Upper lobe of left lung (tissue), 4 donors: ENCODE data around the gene ATP1B3.

ENCODE experiments used
- POLR2A ChIP-seq, 4 donors: fragments of 450-650 bp; IDR thresholded peaks; one replicate each; pipeline ENCODE4 v1.5.1; 2016 to 2017; ENCODE audit warnings: antibody characterized with exemption in 4 of 4, mild to moderate bottlenecking in 2 of 4
- TF ChIP-seq, protein P1 (sequence below), 6 experiments: fragments of 450-650 bp in 4 of 6; fragments of 200-600 bp in 2 of 6; sonication (generic) in 2 of 6; IDR thresholded peaks; one replicate each; pipeline ENCODE4 v1.5.1; 2016 to 2019; ENCODE audit warnings: antibody characterized with exemption in 6 of 6

DNA sequence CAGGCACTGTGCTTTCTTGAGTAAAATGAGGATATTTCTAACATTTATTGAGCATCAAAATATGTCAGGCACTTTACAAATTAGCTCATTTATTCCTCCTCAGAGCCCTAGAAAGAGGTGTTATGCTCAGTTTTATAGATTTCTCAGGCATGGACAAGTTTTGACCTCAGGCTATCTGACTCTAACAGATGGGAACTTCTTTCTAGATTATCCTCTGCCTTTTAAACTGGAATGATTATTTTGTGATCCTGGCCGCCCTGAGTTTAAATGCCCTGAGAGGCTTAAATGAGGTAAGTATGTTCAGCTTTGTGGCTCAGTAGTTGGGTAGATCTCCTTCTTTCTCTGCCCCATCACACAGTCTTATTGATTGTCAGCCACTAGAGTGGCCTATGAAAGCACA, 32.3 kb upstream of the ATP1B3 start:
- TF ChIP-seq POLR2A (IDR thresholded peaks at IDR 0.05) = no peak
- TF ChIP-seq, protein P1, sequence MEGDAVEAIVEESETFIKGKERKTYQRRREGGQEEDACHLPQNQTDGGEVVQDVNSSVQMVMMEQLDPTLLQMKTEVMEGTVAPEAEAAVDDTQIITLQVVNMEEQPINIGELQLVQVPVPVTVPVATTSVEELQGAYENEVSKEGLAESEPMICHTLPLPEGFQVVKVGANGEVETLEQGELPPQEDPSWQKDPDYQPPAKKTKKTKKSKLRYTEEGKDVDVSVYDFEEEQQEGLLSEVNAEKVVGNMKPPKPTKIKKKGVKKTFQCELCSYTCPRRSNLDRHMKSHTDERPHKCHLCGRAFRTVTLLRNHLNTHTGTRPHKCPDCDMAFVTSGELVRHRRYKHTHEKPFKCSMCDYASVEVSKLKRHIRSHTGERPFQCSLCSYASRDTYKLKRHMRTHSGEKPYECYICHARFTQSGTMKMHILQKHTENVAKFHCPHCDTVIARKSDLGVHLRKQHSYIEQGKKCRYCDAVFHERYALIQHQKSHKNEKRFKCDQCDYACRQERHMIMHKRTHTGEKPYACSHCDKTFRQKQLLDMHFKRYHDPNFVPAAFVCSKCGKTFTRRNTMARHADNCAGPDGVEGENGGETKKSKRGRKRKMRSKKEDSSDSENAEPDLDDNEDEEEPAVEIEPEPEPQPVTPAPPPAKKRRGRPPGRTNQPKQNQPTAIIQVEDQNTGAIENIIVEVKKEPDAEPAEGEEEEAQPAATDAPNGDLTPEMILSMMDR (IDR thresholded peaks at IDR 0.05) = no peak
